Mammary epithelial cell (primary cell): Measurements from ENCODE around the gene TRMU.
"Not testable (repeated sequence)": the region's sequence is repeated elsewhere in the genome, so short reads cannot be mapped to it uniquely, and the experiment has no call there.

Experiments used
- EZH2 ChIP-seq: IDR thresholded peaks from 2 replicates; pipeline ENCODE4 v1.6.1; 2012; ENCODE audit warnings: low read length, inconsistent platforms, borderline replicate concordance
- TF ChIP-seq, protein P1 (sequence below), 2 donors: IDR thresholded peaks in 1 of 2; conservative IDR thresholded peaks in 1 of 2; 2 replicates each; pipeline ENCODE4 v1.5.1; 2011 to 2012; ENCODE audit warnings: inconsistent platforms in 2 of 2, low read length in 2 of 2, mild to moderate bottlenecking in 2 of 2, control low read depth in 1 of 2, low read depth in 1 of 2; ENCODE audit not compliant: insufficient read depth in 1 of 2; ENCODE audit errors: extremely low read depth in 1 of 2

GRCh38 chr22:46403880-46404279 lies 68.4 kb downstream of the TRMU start:
- TF ChIP-seq, protein P1, sequence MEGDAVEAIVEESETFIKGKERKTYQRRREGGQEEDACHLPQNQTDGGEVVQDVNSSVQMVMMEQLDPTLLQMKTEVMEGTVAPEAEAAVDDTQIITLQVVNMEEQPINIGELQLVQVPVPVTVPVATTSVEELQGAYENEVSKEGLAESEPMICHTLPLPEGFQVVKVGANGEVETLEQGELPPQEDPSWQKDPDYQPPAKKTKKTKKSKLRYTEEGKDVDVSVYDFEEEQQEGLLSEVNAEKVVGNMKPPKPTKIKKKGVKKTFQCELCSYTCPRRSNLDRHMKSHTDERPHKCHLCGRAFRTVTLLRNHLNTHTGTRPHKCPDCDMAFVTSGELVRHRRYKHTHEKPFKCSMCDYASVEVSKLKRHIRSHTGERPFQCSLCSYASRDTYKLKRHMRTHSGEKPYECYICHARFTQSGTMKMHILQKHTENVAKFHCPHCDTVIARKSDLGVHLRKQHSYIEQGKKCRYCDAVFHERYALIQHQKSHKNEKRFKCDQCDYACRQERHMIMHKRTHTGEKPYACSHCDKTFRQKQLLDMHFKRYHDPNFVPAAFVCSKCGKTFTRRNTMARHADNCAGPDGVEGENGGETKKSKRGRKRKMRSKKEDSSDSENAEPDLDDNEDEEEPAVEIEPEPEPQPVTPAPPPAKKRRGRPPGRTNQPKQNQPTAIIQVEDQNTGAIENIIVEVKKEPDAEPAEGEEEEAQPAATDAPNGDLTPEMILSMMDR (conservative IDR thresholded peaks at IDR 0.05 in 1 of 2, IDR thresholded peaks at IDR 0.05 in 1 of 2; ENCODE audit: extremely low read depth in 1 of 2, insufficient read depth in 1 of 2, low read depth in 1 of 2, low read length in 2 of 2), result not testable (repeated sequence)
- not testable (repeated sequence) for TF ChIP-seq EZH2
